NCI-H748 (cell line): ENCODE results near the gene POLR3E.

Experiments used
- DNase-seq: peaks from one replicate; lab custom pipeline; 2025; ENCODE audit not compliant: unreplicated experiment; lab: John Stamatoyannopoulos, UW

Gene POLR3E

GRCh38 chr16:22316411-22316811 lies 19.2 kb downstream of the POLR3E start:
- DNase-seq: no peak

GRCh38 chr16:22317001-22317530 lies 19.9 kb downstream of the POLR3E start:
- no peak for DNase-seq

- DNase-seq: no peak
Observed at GRCh38 chr16:22317625-22318024, 20.4 kb downstream of the POLR3E start.

GRCh38 chr16:22318690-22319358 lies 21.6 kb downstream of the POLR3E start:
- no peak for DNase-seq

GRCh38 chr16:22320572-22321339 lies 23.5 kb downstream of the POLR3E start:
- no peak for DNase-seq

GRCh38 chr16:22321340-22322001 lies 24.3 kb downstream of the POLR3E start:
- peak; percentile 75 for DNase-seq

GRCh38 chr16:22322021-22322471 lies 24.8 kb downstream of the POLR3E start:
- DNase-seq: no peak

- no peak for DNase-seq
Observed at GRCh38 chr16:22322741-22323140, 25.5 kb downstream of the POLR3E start.

- no peak for DNase-seq
Observed at GRCh38 chr16:22323173-22323958, 26.2 kb downstream of the POLR3E start.

- no peak for DNase-seq
Observed at GRCh38 chr16:22323959-22324786, 27.0 kb downstream of the POLR3E start.

- no peak for DNase-seq
Observed at GRCh38 chr16:22324787-22325597, 27.8 kb downstream of the POLR3E start.

GRCh38 chr16:22325598-22326368 lies 28.6 kb downstream of the POLR3E start:
- no peak for DNase-seq

GRCh38 chr16:22326369-22326652 lies 29.1 kb downstream of the POLR3E start:
- no peak for DNase-seq

- no peak for DNase-seq
Observed at GRCh38 chr16:22326771-22327445, 29.7 kb downstream of the POLR3E start.

- no peak for DNase-seq
Observed at GRCh38 chr16:22327446-22327775, 30.2 kb downstream of the POLR3E start.

- no peak for DNase-seq
Observed at GRCh38 chr16:22328081-22328725, 31.0 kb downstream of the POLR3E start.

- DNase-seq: no peak
Observed at GRCh38 chr16:22329199-22329695, 32.0 kb downstream of the POLR3E start.

GRCh38 chr16:22330326-22330725 lies 33.1 kb downstream of the POLR3E start:
- no peak for DNase-seq
